Limb (tissue), 2 donors: ENCODE measurements around the gene STK38L.
A peak's percentile ranks its signal among the peaks of the same experiment; 100 is the strongest.

Source experiments
- DNase-seq, 2 donors: peaks; one replicate each; pipeline ENCODE4 v3.0.0-alpha.2; 2016; ENCODE audit errors: extremely low spot score in 2 of 2

The STK38L gene

GRCh38 chr12:27243804-27244688, at the start of gene STK38L:
STK38L (plus strand) TSS chr12:27244286; CDS start chr12:27297721, 53,435 bp downstream.
- peak; percentile 95 to 99 for DNase-seq

GRCh38 chr12:27194644-27195043, 49.4 kb upstream of the STK38L start:
- no peak for DNase-seq

- DNase-seq, result no peak
Observed at GRCh38 chr12:27198036-27198435, 46.0 kb upstream of the STK38L start.

GRCh38 chr12:27199638-27200300, 44.3 kb upstream of the STK38L start:
- no peak for DNase-seq

- no peak for DNase-seq
Observed at GRCh38 chr12:27201169-27201568, 42.9 kb upstream of the STK38L start.

GRCh38 chr12:27206801-27207502, 37.1 kb upstream of the STK38L start:
- DNase-seq, result no peak

- DNase-seq, result no peak
Observed at GRCh38 chr12:27207615-27208413, 36.3 kb upstream of the STK38L start.

- no peak for DNase-seq
Observed at GRCh38 chr12:27208414-27208750, 35.7 kb upstream of the STK38L start.

GRCh38 chr12:27209257-27209910, 34.7 kb upstream of the STK38L start:
- no peak for DNase-seq

- no peak for DNase-seq
Observed at GRCh38 chr12:27210187-27210586, 33.9 kb upstream of the STK38L start.

- no peak for DNase-seq
Observed at GRCh38 chr12:27212861-27213260, 31.2 kb upstream of the STK38L start.

- no peak for DNase-seq
Observed at GRCh38 chr12:27213304-27213703, 30.8 kb upstream of the STK38L start.

- no peak for DNase-seq
Observed at GRCh38 chr12:27213830-27214787, 30.0 kb upstream of the STK38L start.

GRCh38 chr12:27217590-27217989, 26.5 kb upstream of the STK38L start:
- DNase-seq, result no peak

- DNase-seq, result no peak
Observed at GRCh38 chr12:27219693-27220054, 24.4 kb upstream of the STK38L start.

GRCh38 chr12:27220055-27220987, 23.8 kb upstream of the STK38L start:
- DNase-seq, result no peak

- no peak for DNase-seq
Observed at GRCh38 chr12:27220988-27221345, 23.1 kb upstream of the STK38L start.

- DNase-seq, result no peak
Observed at GRCh38 chr12:27221625-27222387, 22.3 kb upstream of the STK38L start.
